Panc1 (cell line): Measurements from ENCODE around the gene MAML1. TPM values are rescaled to one million over a fixed set of nuclear protein-coding genes. Genes with fewer than 3 reads are reported as not detected.

Source experiments
- ATAC-seq: fragments of 200-7000 bp; cut with Tn5 transposase; 2 replicates; pipeline ENCODE4 v1.9.1; 2020; ENCODE audit warnings: mild to moderate bottlenecking, moderate library complexity
- BruUV-seq: library from RNA; stranded (reverse); fragments of 400-500 nt; replicated peaks from 2 replicates; lab custom pipeline; 2021; lab: Mats Ljungman, UMichigan
- CTCF ChIA-PET: fragments of 300-600 bp; sonication (Branson Sonifier 250); formaldehyde crosslinking; loops from one replicate; lab custom pipeline; 2022; ENCODE audit warnings: antibody characterized with exemption; lab: Charles Lee
- POLR2A ChIA-PET: fragments of 300-600 bp; sonication (Branson Sonifier 250); formaldehyde crosslinking; loops from one replicate; lab custom pipeline; 2022; ENCODE audit warnings: antibody characterized with exemption; lab: Charles Lee
- DNase-seq: peaks from one replicate; pipeline ENCODE4 v3.0.0-alpha.2; 2010; ENCODE audit warnings: low read depth, low spot score
- H3K27ac ChIP-seq: 2 replicates; pipeline ENCODE4 v1.5.1; 2011; ENCODE audit warnings: mild to moderate bottlenecking, low read length, inconsistent platforms
- H3K27me3 ChIP-seq: fragments of 200-500 bp; sonication (Bioruptor generic); 2 replicates; pipeline ENCODE4 v1.6.0; 2014; ENCODE audit warnings: low read length, inconsistent platforms; ENCODE audit not compliant: control insufficient read depth, insufficient read depth
- H3K36me3 ChIP-seq: fragments of 200-500 bp; sonication (Bioruptor generic); 2 replicates; pipeline ENCODE4 v1.5.1; 2014; ENCODE audit warnings: inconsistent platforms, mild to moderate bottlenecking, low read length, moderate library complexity; ENCODE audit not compliant: control insufficient read depth, insufficient read depth
- H3K4me1 ChIP-seq: 2 replicates; pipeline ENCODE4 v1.5.1; 2011; ENCODE audit warnings: inconsistent platforms, mild to moderate bottlenecking, low read length, moderate library complexity; ENCODE audit not compliant: control insufficient read depth, insufficient read depth
- H3K4me3 ChIP-seq, 2 experiments: 2 replicates each; pipeline ENCODE4 v1.5.1; 2011 to 2012; ENCODE audit warnings: low read depth in 2 of 2, low read length in 2 of 2, mild to moderate bottlenecking in 2 of 2, inconsistent platforms in 1 of 2, moderate library complexity in 1 of 2
- H3K9me3 ChIP-seq: fragments of 200-500 bp; sonication (Bioruptor generic); 2 replicates; pipeline ENCODE4 v1.5.1; 2014; ENCODE audit warnings: low read depth, mild to moderate bottlenecking, inconsistent platforms, low read length, moderate library complexity; ENCODE audit not compliant: control insufficient read depth, insufficient read depth
- POLR2AphosphoS5 ChIP-seq: IDR thresholded peaks from 2 replicates; pipeline ENCODE4 v1.6.1; 2012; ENCODE audit warnings: mild to moderate bottlenecking, low read depth, low read length, moderate library complexity
- SIN3A ChIP-seq: IDR thresholded peaks from 2 replicates; pipeline ENCODE4 v1.6.1; 2012; ENCODE audit warnings: low read depth, mild to moderate bottlenecking, low read length, moderate library complexity, borderline replicate concordance; ENCODE audit not compliant: insufficient read depth
- TCF7L2 ChIP-seq: IDR thresholded peaks from 2 replicates; pipeline ENCODE4 v1.6.1; 2011; ENCODE audit warnings: mild to moderate bottlenecking, low read depth, low read length, inconsistent platforms
- in situ Hi-C: cut with HindIII; loops from 2 replicates; pipeline ENCODE4 v1.10.0; 2016; ENCODE audit warnings: low sequenced_read_pairs, low pct_unique_long_range_greater_than_20kb
- intact Hi-C: fragments of 100-400 bp; cut with micrococcal nuclease; formaldehyde crosslinking; loops from one replicate; pipeline ENCODE4 v1.10.0; 2022; ENCODE audit not compliant: unreplicated experiment
- total RNA-seq: library from RNA; stranded (reverse); gene quantifications from one replicate; pipeline ENCODE4 v1.2.1, GENCODE V29; 2021; ENCODE audit not compliant: unreplicated experiment
- TF ChIP-seq, protein P1 (sequence below), 2 experiments: IDR thresholded peaks; 2 replicates each; pipeline ENCODE4 v1.6.1; 2011 to 2012; ENCODE audit warnings: low read depth in 2 of 2, control low read depth in 1 of 2, low read length in 1 of 2, mild to moderate bottlenecking in 1 of 2, moderate library complexity in 1 of 2; ENCODE audit not compliant: insufficient read depth in 1 of 2
- TF ChIP-seq, protein P2 (sequence below): fragments of 450-650 bp; IDR thresholded peaks from 2 replicates; pipeline ENCODE4 v1.5.1; 2017; ENCODE audit warnings: mild to moderate bottlenecking

MAML1 gene
- total RNA-seq, 1 experiment from 2014 or later = 31.3 TPM

GRCh38 chr5:179812135-179812825 lies 79.7 kb downstream of the MAML1 start:
- TF ChIP-seq, protein P1, sequence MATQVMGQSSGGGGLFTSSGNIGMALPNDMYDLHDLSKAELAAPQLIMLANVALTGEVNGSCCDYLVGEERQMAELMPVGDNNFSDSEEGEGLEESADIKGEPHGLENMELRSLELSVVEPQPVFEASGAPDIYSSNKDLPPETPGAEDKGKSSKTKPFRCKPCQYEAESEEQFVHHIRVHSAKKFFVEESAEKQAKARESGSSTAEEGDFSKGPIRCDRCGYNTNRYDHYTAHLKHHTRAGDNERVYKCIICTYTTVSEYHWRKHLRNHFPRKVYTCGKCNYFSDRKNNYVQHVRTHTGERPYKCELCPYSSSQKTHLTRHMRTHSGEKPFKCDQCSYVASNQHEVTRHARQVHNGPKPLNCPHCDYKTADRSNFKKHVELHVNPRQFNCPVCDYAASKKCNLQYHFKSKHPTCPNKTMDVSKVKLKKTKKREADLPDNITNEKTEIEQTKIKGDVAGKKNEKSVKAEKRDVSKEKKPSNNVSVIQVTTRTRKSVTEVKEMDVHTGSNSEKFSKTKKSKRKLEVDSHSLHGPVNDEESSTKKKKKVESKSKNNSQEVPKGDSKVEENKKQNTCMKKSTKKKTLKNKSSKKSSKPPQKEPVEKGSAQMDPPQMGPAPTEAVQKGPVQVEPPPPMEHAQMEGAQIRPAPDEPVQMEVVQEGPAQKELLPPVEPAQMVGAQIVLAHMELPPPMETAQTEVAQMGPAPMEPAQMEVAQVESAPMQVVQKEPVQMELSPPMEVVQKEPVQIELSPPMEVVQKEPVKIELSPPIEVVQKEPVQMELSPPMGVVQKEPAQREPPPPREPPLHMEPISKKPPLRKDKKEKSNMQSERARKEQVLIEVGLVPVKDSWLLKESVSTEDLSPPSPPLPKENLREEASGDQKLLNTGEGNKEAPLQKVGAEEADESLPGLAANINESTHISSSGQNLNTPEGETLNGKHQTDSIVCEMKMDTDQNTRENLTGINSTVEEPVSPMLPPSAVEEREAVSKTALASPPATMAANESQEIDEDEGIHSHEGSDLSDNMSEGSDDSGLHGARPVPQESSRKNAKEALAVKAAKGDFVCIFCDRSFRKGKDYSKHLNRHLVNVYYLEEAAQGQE (IDR thresholded peaks at IDR 0.05; ENCODE audit: insufficient read depth in 1 of 2, low read depth in 2 of 2, low read length in 1 of 2) = no peak
- TF ChIP-seq TCF7L2 (no peak), POLR2AphosphoS5 (no peak), SIN3A (no peak)
- TF ChIP-seq, protein P2, sequence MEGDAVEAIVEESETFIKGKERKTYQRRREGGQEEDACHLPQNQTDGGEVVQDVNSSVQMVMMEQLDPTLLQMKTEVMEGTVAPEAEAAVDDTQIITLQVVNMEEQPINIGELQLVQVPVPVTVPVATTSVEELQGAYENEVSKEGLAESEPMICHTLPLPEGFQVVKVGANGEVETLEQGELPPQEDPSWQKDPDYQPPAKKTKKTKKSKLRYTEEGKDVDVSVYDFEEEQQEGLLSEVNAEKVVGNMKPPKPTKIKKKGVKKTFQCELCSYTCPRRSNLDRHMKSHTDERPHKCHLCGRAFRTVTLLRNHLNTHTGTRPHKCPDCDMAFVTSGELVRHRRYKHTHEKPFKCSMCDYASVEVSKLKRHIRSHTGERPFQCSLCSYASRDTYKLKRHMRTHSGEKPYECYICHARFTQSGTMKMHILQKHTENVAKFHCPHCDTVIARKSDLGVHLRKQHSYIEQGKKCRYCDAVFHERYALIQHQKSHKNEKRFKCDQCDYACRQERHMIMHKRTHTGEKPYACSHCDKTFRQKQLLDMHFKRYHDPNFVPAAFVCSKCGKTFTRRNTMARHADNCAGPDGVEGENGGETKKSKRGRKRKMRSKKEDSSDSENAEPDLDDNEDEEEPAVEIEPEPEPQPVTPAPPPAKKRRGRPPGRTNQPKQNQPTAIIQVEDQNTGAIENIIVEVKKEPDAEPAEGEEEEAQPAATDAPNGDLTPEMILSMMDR = no peak
- Histone ChIP-seq H3K4me3 (no peak overlapping the region), H3K36me3 (no peaks in the 10 kb centered on the region; the same call in 1 of the 2 replicates), H3K27me3 (no peaks in the 10 kb centered on the region), H3K9me3 (no peaks in the 10 kb centered on the region), H3K27ac (no peak overlapping the region), H3K4me1 (peaks cover under 1% of the 10 kb centered on the region)
- intact Hi-C loops (no loop called here), in situ Hi-C loops (no loop called here)
- ATAC-seq = no peak
- CTCF ChIA-PET = no interaction called here
- DNase-seq = no peak
- POLR2A ChIA-PET = interaction anchor here (0.7 kb wide), 1 partner anchor 10 kb away, joined by 5 read pairs; no protein-coding TSS in a partner anchor
- BruUV-seq = no TSS peak

DNA sequence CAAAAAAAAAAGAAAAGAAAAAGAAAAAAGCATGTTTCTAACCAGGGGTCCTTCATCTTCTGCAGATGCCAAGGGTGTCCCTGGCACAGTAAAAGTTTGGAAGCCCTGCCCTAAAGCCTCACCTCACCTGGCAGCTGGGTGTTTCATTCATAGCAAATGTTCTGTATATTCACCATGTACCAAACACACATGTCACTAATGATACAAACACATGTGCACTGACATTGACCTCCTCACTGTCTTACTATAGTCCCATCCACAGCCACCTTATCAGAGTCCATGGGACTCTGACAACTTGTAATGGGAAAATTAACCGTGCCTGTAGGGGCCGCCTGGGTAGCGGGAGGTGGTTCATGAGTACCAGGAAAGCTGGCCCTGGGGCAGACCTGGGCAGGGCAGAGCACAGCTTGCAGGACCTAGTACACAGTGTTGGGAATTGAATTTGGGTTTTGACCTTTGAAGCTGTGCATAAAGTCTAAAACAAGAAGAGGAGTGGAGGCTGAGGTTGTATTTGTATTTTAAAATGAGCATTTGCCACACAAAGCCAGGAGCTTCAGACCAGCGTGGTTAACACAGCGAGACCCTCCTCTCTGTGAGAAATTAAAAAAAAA lies 80.5 kb downstream of the MAML1 start:
- no peak for TF ChIP-seq SIN3A
- TF ChIP-seq, protein P2 = no peak
- no peak for TF ChIP-seq POLR2AphosphoS5
- no peak for TF ChIP-seq TCF7L2
- TF ChIP-seq, protein P1 (IDR thresholded peaks at IDR 0.05; ENCODE audit: insufficient read depth in 1 of 2, low read depth in 2 of 2, low read length in 1 of 2) = no peak
- ChIA-PET POLR2A (interaction anchor here (0.7 kb wide), 1 partner anchor 9 kb away, joined by 5 read pairs; no protein-coding TSS in a partner anchor), CTCF (no interaction called here)
- H3K36me3 ChIP-seq = no peaks in the 10 kb centered on the region; the same call in 1 of the 2 replicates
- no peak for DNase-seq
- H3K4me1 ChIP-seq = peaks cover 8% of the 10 kb centered on the region
- ATAC-seq = no peak
- no TSS peak for BruUV-seq
- H3K9me3 ChIP-seq = no peaks in the 10 kb centered on the region
- H3K27ac ChIP-seq = no peak overlapping the region
- H3K27me3 ChIP-seq = no peaks in the 10 kb centered on the region
- H3K4me3 ChIP-seq = no peak overlapping the region
- intact Hi-C loops = no loop called here
- in situ Hi-C loops = no loop called here
